ENCODE measurements around the gene CHST11. TPM values are rescaled to one million over a fixed set of nuclear protein-coding genes. Genes with fewer than 3 reads are reported as not detected.
A peak's percentile ranks its signal among the peaks of the same experiment; 100 is the strongest.
"Not testable (repeated sequence)": the region's sequence is repeated elsewhere in the genome, so short reads cannot be mapped to it uniquely, and the experiment has no call there.

The CHST11 gene
- total and polyA plus RNA-seq, 8 donors = 11.1 to 56.9 (median 14.8) TPM

DNA sequence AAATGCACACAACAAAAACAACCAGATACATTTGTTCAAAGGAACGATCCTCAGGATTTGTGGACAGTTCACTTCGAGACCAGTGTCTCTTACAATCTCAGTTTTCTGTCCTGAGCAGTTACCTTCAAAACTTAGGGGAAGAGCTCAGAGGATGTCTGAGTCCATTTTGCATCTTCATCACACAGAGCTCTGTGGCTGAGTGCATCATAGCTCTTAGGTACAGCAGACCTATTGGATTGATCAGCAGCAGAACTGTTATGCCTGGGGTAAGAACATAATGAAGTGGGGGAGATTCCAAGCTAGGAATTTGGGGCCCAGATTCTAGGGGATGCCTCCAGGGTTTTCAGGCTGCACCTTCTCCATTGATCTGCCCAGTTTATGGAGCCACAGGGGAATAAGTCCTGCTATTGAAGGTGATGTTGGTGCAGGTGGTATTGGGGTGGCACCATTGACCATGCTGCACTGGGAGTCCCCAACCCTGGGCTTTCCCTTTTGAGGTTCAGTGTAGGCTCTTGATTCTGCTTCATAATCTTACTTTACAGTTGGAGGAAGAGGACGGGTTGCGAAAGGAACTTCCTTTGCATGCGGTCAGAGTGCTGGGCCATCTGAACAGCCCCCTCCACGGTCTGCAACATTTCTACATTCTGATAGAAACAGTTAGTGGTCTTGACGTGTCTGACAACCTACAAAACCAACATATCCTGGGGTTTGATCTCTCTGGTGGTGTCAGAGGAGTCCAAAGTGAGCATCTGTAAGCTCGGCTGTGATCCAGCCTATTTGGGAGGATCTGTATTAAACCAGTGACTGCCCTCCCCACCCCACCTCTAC, 112.8 kb downstream of the CHST11 start:
- peak overlapping the region in 1 of 2 donors; percentile 86 for H3K27ac ChIP-seq
- peak; percentile 77 for ATAC-seq
- TF ChIP-seq, protein P1, sequence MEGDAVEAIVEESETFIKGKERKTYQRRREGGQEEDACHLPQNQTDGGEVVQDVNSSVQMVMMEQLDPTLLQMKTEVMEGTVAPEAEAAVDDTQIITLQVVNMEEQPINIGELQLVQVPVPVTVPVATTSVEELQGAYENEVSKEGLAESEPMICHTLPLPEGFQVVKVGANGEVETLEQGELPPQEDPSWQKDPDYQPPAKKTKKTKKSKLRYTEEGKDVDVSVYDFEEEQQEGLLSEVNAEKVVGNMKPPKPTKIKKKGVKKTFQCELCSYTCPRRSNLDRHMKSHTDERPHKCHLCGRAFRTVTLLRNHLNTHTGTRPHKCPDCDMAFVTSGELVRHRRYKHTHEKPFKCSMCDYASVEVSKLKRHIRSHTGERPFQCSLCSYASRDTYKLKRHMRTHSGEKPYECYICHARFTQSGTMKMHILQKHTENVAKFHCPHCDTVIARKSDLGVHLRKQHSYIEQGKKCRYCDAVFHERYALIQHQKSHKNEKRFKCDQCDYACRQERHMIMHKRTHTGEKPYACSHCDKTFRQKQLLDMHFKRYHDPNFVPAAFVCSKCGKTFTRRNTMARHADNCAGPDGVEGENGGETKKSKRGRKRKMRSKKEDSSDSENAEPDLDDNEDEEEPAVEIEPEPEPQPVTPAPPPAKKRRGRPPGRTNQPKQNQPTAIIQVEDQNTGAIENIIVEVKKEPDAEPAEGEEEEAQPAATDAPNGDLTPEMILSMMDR (IDR thresholded peaks at IDR 0.05) = no peak

GRCh38 chr12:104570174-104570907, 113.6 kb downstream of the CHST11 start:
- peak overlapping the region in 1 of 2 donors; percentile 86 for H3K27ac ChIP-seq
- no peaks in the 10 kb centered on the region for H3K36me3 ChIP-seq
- TF ChIP-seq, protein P1 (IDR thresholded peaks at IDR 0.05) = no peak
- DNase-seq = no peak
- peaks cover 0 to 46% of the 10 kb centered on the region in 2 donors for H3K4me1 ChIP-seq
- ATAC-seq = no peak
- no peak overlapping the region for H3K4me3 ChIP-seq
- H3K9me3 ChIP-seq = no peaks in the 10 kb centered on the region
- intact Hi-C loops (cut with DNase I) = no loop called here
- no peaks in the 10 kb centered on the region for H3K27me3 ChIP-seq

More for the DNA sequence above, 112.8 kb downstream of the CHST11 start:
- intact Hi-C loops (cut with DNase I) = no loop called here
- H3K9me3 ChIP-seq = no peaks in the 10 kb centered on the region
- DNase-seq = peak in 1 of 4 donors; percentile 43
- no peak overlapping the region for H3K4me3 ChIP-seq
- H3K36me3 ChIP-seq = no peaks in the 10 kb centered on the region
- H3K27me3 ChIP-seq = no peaks in the 10 kb centered on the region
- peaks cover 0 to 46% of the 10 kb centered on the region in 2 donors for H3K4me1 ChIP-seq

GRCh38 chr12:104571328-104571727, 114.6 kb downstream of the CHST11 start:
- Histone ChIP-seq H3K27me3 (no peaks in the 10 kb centered on the region), H3K4me3 (no peak overlapping the region), H3K9me3 (no peaks in the 10 kb centered on the region), H3K36me3 (no peaks in the 10 kb centered on the region), H3K4me1 (peaks cover 0 to 54% of the 10 kb centered on the region in 2 donors), H3K27ac (no peak overlapping the region)
- DNase-seq (no peak), ATAC-seq (no peak)
- TF ChIP-seq, protein P1 (IDR thresholded peaks at IDR 0.05) = no peak
- intact Hi-C loops (cut with DNase I) = no loop called here

DNA sequence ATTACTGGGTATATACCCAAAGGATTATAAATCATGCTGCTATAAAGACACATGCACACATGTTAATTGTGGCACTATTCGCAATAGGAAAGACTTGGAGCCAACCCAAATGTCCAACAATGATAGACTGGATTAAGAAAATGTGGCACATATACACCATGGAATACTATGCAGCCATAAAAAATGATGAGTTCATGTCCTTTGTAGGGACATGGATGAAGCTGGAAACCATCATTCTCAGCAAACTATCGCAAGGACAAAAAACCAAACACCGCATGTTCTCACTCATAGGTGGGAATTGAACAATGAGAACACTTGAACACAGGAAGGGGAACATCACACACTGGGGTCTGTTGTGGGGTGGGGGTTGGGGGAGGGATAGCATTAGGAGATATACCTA, 117.6 kb downstream of the CHST11 start:
- ATAC-seq; intact Hi-C loops (cut with DNase I); DNase-seq; H3K4me3 ChIP-seq; H3K9me3 ChIP-seq; H3K27ac ChIP-seq; H3K36me3 ChIP-seq; H3K27me3 ChIP-seq: not testable (repeated sequence)
- peaks cover 0 to 43% of the 10 kb centered on the region in 2 donors for H3K4me1 ChIP-seq

GRCh38 chr12:104574758-104575157, 118.0 kb downstream of the CHST11 start:
- H3K4me3 ChIP-seq; H3K27ac ChIP-seq; H3K27me3 ChIP-seq; H3K36me3 ChIP-seq; DNase-seq; H3K9me3 ChIP-seq; ATAC-seq; intact Hi-C loops (cut with DNase I): not testable (repeated sequence)
- H3K4me1 ChIP-seq = peaks cover under 1 to 39% of the 10 kb centered on the region in 2 donors

All from left lung (tissue), 10 donors.